HG03439 (cell line): ENCODE results near the gene WDR31.
"Not testable (repeated sequence)": the region's sequence is repeated elsewhere in the genome, so short reads cannot be mapped to it uniquely, and the experiment has no call there.

ENCODE experiments used
- ATAC-seq: cut with Tn5 transposase; IDR thresholded peaks from one replicate; pipeline ENCODE4 v1.9.1; 2021; ENCODE audit warnings: mild to moderate bottlenecking, moderate library complexity; ENCODE audit not compliant: unreplicated experiment

WDR31 gene

DNA sequence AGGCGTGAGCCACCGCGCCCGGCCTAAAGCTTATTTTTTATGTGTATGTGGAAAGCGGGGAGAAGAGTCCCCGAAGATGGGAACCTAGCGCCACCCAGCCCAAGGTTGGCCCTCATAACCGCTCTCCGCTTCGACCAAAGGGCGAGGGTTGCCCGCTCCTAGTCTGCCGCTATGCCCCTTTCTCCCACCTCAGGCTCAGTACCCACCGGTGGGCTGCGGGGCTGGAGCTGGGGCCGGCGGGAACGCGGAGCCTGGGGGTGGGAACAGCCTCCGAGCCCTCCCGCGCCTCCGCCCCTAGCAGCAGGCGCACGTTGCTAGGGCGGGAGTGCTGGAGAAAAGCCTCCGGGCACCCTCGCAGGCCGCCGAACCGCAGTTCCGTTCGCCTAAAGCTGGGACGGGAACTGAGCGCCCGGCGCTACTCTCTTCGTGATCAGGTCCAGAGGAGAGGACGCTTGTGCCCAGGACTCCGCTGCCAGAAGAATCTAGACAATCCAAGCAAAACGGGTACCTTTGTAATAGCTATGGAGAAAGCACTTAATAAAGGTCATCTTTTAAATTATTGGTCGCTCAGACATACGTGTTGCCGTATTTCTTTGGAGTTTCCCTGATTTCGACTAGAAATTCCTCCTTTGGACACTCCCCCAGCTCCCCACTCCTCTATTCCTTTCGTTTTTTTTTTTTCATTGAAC lies at the start of gene WDR31:
Gene WDR31, minus strand, starts transcription at position 265 of the 689 bp plus-strand sequence. CDS start 8,253 bp downstream, outside the sequence.
- peak; percentile 98 for ATAC-seq

DNA sequence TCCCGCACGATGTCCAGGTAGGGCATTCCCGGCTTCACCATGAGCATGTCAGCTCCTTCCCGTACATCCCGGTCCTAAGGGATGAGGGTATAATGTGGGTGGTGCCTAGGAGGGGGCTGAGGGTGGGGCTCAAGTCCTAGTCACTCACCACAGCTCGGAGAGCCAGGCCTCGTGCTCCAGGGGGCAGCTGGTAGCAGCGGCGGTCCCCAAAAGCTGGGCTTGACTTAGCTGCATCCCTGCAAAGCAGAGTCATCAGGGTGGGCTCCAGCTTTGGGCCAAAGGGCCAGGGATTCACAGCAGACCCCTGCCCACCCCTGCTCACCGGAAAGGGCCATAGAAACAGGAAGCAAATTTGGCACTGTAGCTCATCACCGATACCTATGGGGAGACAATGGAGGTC lies 49.4 kb upstream of the WDR31 start:
- no peak for ATAC-seq

GRCh38 chr9:113388833-113389232 lies 48.8 kb upstream of the WDR31 start:
- no peak for ATAC-seq

GRCh38 chr9:113387560-113388230 lies 47.6 kb upstream of the WDR31 start:
- no peak for ATAC-seq

DNA sequence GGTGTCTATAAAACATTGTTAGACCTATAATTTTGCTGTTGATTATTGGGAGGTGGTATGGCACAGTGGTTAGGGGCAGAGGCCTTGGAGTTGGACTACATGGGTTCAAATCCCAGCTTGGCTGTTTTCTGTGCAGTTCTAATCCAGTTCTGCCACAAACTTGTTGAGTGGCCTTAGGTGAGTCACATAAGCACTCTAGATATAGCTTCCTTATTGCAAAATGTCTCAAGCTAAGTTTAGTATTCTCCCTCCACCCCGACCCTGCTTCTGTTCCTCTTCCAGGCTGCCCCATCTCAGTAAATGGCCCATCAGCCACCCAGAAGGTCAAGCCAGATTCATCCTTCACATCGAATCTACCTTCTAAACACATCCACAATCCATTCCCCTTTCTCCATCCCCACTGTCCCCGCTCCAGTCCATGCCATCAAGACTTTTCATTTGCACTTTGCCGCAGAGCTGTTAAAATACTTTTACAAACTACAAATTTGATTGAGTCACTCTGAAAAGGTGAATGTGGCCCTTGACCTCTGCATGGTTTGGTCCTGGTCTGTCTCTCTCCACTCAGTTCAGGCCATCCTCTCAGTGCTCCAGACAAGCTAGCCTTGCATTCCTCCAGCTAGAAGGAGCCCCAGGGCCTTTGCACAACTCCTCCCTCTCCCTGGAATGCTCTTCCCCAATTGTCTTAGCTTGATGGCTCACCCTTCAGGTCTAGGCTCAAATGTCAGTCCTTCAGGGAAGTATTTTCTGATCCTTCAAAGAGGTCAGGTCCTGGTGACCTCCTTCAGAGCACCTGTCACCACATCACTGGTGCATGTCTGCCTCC lies 46.7 kb upstream of the WDR31 start:
- ATAC-seq: no peak

GRCh38 chr9:113381909-113382411 lies 41.9 kb upstream of the WDR31 start:
- no peak for ATAC-seq

DNA sequence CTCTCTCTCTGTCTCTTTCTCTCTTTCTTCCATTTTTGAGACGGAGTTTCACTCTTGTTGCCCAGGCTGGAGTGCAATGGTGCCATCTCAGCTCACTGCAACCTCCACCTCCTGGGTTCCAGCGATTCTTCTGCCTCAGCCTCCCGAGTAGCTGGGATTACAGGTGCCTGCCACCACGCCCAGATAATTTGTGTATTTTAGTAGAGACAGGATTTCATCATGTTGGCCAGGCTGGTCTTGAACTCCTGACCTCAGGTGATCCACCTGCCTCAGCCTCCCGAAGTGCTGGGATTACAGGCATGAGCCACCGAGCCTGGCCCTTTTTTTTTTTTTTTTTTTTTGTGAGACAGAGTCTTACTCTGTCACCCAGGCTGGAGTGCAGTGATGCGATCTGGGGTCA lies 41.4 kb upstream of the WDR31 start:
- not testable (repeated sequence) for ATAC-seq

- peak; percentile 52 for ATAC-seq
Measured at GRCh38 chr9:113380869-113381378, 40.8 kb upstream of the WDR31 start.

DNA sequence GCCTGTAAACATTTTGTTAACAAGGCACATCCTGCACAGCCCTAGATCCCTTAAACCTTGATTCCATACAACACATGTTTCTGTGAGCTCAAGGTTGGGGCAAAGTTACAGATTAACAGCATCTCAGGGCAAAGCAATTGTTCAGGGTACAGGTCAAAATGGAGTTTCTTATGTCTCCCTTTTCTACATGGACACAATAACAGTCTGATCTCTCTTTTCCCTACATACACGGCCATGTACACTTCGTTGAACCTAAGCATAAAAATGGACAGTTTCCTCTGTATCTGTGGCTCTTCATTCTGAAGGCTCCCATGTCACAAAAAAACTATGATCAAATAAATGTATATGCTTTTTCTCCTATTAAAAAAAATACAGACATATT lies 39.7 kb upstream of the WDR31 start:
- ATAC-seq: not testable (repeated sequence)

DNA sequence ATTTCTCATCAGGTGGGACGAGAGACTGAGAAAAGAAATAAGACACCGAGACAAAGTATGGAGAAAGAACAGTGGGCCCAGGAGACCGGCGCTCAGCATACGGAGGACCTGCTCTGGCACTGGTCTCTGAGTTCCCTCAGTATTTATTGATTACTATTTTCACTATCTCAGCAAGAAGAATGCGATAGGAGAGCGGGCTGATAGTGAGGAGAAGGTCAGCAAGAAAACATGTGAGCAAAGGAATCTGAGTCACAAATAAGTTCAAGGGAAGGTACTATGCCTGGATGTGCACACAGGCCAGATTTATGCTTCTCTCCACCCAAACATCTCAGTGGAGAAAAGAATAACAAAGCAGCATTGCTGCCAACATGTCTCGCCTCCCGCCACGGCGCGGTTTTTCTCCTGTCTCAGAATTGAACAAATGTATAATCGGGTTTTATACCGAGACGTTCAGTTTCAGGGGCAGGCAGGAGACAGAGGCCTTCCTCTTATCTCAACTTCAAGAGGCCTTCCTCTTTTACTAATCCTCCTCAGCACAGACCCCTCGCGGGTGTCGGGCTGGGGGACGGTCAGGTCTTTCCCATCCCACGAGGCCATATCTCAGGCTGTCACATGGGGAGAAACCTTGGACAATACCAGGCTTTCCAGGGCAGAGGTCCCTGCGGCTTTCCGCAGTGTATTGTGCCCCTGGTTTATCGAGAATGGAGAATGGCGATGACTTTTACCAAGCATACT lies 39.2 kb upstream of the WDR31 start:
- ATAC-seq: not testable (repeated sequence)

GRCh38 chr9:113376634-113377567 lies 36.8 kb upstream of the WDR31 start, which contains the start of gene HDHD3:
Gene HDHD3, minus strand, starts transcription at chr9:113376986. Its CDS starts 2,632 bp downstream, at chr9:113374354.
- peak; percentile 68 for ATAC-seq

DNA sequence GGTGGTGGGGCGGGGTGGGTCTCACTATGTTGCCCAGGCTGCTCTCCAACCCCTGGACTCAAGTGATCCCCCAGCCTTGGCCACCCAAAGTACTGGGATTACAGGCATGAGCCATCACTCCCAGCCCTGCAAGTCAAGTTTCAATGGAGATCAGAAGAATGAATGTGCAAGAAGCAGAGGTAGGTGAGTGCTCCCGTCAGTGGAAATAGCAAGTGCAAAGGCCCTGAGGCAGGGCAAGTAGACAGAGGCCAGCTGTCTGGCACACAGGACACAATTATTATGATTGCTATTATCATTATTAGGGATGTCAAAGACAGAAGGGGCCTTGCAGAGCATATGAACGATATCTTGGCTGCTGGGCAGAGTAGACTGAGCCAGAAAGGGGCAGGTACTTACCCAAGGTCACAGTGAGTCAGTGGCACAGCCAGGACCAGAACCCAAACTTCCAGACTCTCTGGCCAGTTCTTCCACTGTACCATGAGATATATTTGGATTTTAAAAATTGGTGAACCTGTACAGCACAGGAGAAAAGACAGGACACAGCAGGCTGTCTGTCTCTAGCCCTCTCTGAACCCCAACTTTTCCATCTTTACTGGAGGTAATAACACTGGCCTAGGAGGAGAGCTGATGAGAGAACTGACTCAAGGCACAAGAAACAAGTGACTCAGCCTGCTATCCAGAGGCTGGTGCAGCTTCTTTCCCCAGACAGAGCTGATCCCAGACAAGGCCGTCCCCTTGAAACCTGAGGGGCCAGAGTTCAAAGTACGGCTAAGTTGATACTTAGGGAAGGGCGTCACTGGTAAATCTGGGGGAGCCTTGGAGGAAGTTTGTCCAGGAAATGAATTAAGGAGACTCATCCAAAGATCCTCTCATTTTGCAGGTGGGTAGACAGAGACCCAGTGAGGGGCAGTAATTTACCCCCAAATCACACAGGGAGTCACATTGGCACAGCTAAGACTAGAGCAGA lies 35.3 kb upstream of the WDR31 start:
- no peak for ATAC-seq

DNA sequence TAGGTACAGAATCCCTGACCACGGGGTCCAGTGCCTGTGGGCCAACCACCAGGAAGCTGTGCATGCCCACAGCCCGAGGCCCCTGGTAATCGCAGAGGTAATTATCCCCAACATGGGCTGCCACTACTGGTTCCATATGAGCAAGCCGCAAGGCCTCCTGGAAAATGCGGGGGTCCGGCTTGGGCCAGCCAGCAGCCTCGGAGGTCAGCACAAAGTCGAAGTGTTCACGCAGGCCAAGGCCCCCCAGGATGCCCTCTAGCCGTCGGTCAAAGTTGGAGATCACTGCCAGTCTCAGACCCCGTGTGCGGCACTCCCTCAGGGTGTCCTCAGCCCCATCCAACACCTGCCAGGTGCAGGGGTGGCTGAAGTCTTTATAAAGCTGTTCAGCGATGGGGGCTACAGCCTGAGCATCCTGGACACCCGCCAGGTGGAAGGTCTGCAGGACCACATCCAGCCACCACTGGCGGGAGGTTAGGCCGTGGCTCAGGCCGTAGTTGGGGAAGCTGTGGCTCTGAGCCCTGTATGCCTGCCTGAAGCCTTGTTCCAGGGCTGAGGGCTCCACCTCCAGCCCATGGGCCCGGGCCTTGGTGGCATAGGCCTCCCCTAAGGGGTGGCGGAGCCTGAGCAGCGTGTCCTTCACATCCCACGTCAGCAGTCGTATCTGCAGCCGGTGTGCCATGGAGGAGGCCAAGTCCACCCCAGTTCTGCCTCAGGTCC lies 33.8 kb upstream of the WDR31 start:
- no peak for ATAC-seq

GRCh38 chr9:113373256-113373655 lies 33.2 kb upstream of the WDR31 start:
- ATAC-seq: no peak

DNA sequence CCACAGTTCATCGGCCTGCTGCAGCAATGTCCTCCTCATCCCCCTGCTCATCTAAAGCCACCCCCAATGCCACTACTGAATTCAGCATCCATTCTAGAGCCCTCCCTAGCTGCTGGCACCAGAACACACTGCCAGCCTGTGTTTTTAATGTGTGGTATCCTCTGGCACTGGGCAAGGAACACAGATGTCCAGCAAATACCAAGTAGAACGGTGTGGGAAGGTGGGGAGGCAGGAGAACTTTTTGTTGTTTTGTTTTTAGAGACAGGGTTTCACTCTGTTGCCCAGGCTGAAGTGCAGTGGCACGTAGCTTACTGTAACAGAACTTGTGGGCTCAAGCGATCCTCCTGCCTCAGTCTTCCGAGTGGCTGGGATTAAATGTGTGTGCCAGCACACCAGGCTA lies 32.0 kb upstream of the WDR31 start:
- no peak for ATAC-seq

DNA sequence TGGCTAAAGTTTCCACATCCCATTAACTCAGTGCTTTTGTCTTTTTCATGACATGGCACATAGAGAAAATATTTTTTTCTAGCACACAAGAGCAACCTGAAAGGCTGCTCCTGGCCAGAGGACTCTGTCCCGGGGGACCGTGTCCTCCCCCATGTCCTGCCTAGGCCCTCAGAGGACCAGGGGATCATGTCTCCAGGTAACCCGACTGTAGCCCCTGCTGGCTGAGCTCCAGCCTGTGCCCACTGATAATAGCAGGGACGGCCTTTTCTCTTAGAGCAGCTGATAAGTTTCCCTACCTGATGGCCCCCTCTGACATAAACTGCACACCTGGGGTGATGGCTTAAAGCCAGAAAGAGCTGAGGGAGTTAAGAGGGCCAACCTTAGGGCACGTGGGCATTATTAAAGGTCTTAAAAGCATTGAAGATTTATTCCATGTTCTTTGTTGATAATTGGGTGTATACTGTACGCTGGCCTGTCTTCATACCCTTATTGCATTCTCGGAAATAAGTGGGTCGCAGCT lies 30.8 kb upstream of the WDR31 start:
- no peak for ATAC-seq

DNA sequence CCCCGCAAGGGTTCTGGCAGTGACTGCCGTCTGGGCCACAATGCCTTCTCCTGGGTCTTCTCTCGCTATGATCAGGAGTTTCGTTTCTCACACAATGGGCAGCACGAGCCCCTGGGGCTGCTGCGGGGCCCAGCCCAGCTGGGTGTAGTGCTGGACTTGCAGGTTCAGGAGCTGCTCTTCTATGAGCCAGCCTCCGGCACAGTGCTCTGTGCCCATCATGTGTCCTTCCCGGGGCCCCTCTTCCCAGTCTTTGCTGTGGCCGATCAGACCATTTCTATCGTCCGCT lies 29.7 kb upstream of the WDR31 start:
- no peak for ATAC-seq
